ENCODE measurements around the gene DDRGK1. TPM values are rescaled to one million over a fixed set of nuclear protein-coding genes. Genes with fewer than 3 reads are reported as not detected.

Gene DDRGK1
- total and polyA plus RNA-seq, 2 experiments from 2014 or later: 92.9 to 154 TPM

DNA sequence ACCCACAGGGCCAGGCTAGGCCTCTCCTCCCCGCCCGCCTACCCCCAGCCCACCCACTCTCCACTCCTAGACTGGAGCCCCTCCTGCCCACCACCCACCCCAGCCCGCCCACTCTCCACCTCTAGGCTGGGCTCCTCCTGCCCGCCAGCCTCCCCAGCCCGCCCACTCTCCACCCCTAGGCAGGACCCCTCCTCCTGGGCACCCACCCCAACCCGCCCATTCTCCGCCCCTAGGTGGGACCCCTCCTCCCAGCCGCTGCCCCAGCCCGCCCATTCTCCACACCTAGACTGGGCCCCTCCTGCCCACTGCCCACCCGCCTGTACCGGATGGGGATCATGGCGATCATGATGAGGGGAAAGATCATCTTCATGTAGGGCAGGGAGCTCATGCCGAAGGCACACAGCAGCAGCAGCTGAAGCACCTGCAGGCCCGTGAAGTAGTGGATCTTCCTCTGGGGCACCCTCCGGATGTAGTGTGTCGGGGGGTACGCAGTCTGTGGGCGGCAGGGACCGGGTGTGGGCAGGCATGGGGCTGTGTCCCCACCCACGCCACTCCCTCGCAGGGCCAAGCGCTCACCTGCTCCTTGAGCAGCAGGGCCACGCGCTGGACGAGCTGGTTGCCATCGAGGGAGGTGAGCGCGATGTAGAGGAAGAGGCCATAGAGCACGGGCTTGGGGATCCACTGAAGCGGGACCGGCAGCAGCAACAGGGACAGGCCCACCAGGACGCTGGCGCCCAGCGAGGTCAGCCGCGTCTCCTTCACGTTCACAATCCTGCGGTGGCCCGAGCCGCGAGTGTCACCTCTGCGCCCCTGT lies 23.7 kb upstream of the DDRGK1 start:
- no peak overlapping the region for H3K4me2 ChIP-seq
- H3K9me2 ChIP-seq (replicated peaks; ENCODE audit: insufficient read depth): no peaks in the 10 kb centered on the region
- no peak overlapping the region for H2AFZ ChIP-seq
- no peaks in the 10 kb centered on the region for H3K4me1 ChIP-seq (ENCODE audit: insufficient read depth)
- 92% methylated on average over 31 of the region's 42 CpGs for WGBS (ENCODE audit: low lambda C conversion rate, missing lambda C conversion rate)
- H3K27ac ChIP-seq: no peak overlapping the region
- H3K36me3 ChIP-seq (replicated peaks; ENCODE audit: insufficient read depth, low read depth): no peaks in the 10 kb centered on the region
- H3K4me3 ChIP-seq: no peak overlapping the region
- TF ChIP-seq EZH2phosphoT487 (IDR thresholded peaks at IDR 0.05; ENCODE audit: low read depth, severe bottlenecking, unreplicated experiment) (no peak), EZH2 (IDR thresholded peaks at IDR 0.05; ENCODE audit: borderline replicate concordance) (no peak)
- TF ChIP-seq, protein P1, sequence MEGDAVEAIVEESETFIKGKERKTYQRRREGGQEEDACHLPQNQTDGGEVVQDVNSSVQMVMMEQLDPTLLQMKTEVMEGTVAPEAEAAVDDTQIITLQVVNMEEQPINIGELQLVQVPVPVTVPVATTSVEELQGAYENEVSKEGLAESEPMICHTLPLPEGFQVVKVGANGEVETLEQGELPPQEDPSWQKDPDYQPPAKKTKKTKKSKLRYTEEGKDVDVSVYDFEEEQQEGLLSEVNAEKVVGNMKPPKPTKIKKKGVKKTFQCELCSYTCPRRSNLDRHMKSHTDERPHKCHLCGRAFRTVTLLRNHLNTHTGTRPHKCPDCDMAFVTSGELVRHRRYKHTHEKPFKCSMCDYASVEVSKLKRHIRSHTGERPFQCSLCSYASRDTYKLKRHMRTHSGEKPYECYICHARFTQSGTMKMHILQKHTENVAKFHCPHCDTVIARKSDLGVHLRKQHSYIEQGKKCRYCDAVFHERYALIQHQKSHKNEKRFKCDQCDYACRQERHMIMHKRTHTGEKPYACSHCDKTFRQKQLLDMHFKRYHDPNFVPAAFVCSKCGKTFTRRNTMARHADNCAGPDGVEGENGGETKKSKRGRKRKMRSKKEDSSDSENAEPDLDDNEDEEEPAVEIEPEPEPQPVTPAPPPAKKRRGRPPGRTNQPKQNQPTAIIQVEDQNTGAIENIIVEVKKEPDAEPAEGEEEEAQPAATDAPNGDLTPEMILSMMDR (IDR thresholded peaks at IDR 0.05; ENCODE audit: poor library complexity): no peak
- H3K9me3 ChIP-seq (ENCODE audit: low read depth): no peaks in the 10 kb centered on the region
- no peaks in the 10 kb centered on the region for H3K27me3 ChIP-seq
- no peaks in the 10 kb centered on the region for H4K20me1 ChIP-seq (ENCODE audit: insufficient read depth, poor library complexity, severe bottlenecking)
- DNase-seq (ENCODE audit: low spot score): no peak
- no peaks in the 10 kb centered on the region for H3K79me2 ChIP-seq

DNA sequence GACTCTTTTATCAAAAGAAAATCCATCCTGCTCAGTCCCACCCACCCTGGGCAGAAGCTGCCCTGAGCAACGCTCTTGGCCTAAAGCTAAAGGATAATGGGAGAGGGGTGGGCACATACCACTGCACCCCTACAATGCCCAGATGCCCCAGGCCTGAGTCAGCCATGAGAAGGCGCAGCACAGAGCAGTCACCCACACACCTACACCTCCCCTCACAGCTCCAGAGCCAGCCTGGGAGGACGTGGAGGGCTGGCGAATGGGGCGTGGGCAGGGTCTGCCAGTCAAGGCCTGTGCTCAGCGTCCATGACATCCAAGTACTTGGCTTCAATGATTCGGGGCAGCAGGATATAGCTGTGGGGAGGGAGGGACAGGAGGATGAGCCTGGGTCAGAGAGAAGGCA lies 23.0 kb upstream of the DDRGK1 start:
- Histone ChIP-seq H3K36me3 (replicated peaks; ENCODE audit: insufficient read depth, low read depth) (no peaks in the 10 kb centered on the region), H3K9me3 (ENCODE audit: low read depth) (no peaks in the 10 kb centered on the region), H4K20me1 (ENCODE audit: insufficient read depth, poor library complexity, severe bottlenecking) (no peaks in the 10 kb centered on the region), H3K4me1 (ENCODE audit: insufficient read depth) (peaks cover 1% of the 10 kb centered on the region), H2AFZ (no peak overlapping the region), H3K9me2 (replicated peaks; ENCODE audit: insufficient read depth) (no peaks in the 10 kb centered on the region), H3K79me2 (no peaks in the 10 kb centered on the region), H3K27ac (no peak overlapping the region), H3K4me2 (no peak overlapping the region), H3K4me3 (no peak overlapping the region), H3K27me3 (no peaks in the 10 kb centered on the region)
- TF ChIP-seq EZH2 (IDR thresholded peaks at IDR 0.05; ENCODE audit: borderline replicate concordance): no peak
- TF ChIP-seq EZH2phosphoT487 (IDR thresholded peaks at IDR 0.05; ENCODE audit: low read depth, severe bottlenecking, unreplicated experiment): no peak
- TF ChIP-seq, protein P1 (IDR thresholded peaks at IDR 0.05; ENCODE audit: poor library complexity): no peak
- 83% methylated on average over 7 of the region's 7 CpGs for WGBS (ENCODE audit: low lambda C conversion rate, missing lambda C conversion rate)
- no peak for DNase-seq (ENCODE audit: low spot score)

DNA sequence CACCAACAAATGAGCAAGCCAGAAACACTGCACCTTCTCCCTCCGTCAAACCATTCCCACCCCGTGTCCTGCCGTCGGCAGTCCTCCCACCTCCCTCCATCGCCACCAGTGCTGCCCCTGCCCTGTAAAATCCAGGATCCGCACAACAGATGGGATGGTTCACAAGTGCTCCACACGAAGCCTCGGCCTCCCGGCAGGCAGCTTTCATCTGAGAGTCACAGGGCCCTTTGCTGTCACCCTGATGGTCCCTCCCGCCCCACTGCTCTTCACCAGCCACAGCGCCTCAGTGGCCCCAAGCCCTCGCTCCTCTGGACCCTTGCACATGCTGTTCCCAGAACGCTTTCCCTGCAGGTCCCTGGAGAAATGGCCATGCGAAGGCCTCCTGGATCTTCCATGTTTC lies 22.4 kb upstream of the DDRGK1 start:
- no peak for DNase-seq (ENCODE audit: low spot score)
- Histone ChIP-seq H3K27me3 (no peaks in the 10 kb centered on the region), H3K4me1 (ENCODE audit: insufficient read depth) (peaks cover 5% of the 10 kb centered on the region), H3K4me3 (no peak overlapping the region), H3K27ac (no peak overlapping the region), H3K36me3 (replicated peaks; ENCODE audit: insufficient read depth, low read depth) (no peaks in the 10 kb centered on the region), H3K79me2 (no peaks in the 10 kb centered on the region), H3K9me3 (ENCODE audit: low read depth) (no peaks in the 10 kb centered on the region), H4K20me1 (ENCODE audit: insufficient read depth, poor library complexity, severe bottlenecking) (no peaks in the 10 kb centered on the region), H3K9me2 (replicated peaks; ENCODE audit: insufficient read depth) (no peaks in the 10 kb centered on the region), H3K4me2 (no peak overlapping the region), H2AFZ (no peak overlapping the region)
- 91% methylated on average over 13 of the region's 14 CpGs for WGBS (ENCODE audit: low lambda C conversion rate, missing lambda C conversion rate)
- TF ChIP-seq, protein P1 (IDR thresholded peaks at IDR 0.05; ENCODE audit: poor library complexity): no peak
- TF ChIP-seq EZH2phosphoT487 (IDR thresholded peaks at IDR 0.05; ENCODE audit: low read depth, severe bottlenecking, unreplicated experiment) (no peak), EZH2 (IDR thresholded peaks at IDR 0.05; ENCODE audit: borderline replicate concordance) (no peak)
